GM12891 (cell line): Measurements from ENCODE around the gene CP.
"Not testable (repeated sequence)": the region's sequence is repeated elsewhere in the genome, so short reads cannot be mapped to it uniquely, and the experiment has no call there.

Experiments used
- DNase-seq: peaks from one replicate; pipeline ENCODE4 v3.0.0; 2011; ENCODE audit warnings: low spot score; ENCODE audit not compliant: insufficient read length
- FAIRE-seq: peaks from 2 replicates; lab custom pipeline; 2011; peaks lifted over from hg19 to GRCh38; lab: Jason Lieb, UNC
- PAX5 ChIP-seq: IDR thresholded peaks from 2 replicates; pipeline ENCODE4 v1.6.1; 2011; ENCODE audit warnings: low read length, moderate library complexity, mild to moderate bottlenecking; ENCODE audit not compliant: insufficient read depth, severe bottlenecking
- POLR2A ChIP-seq: IDR thresholded peaks from 2 replicates; pipeline ENCODE4 v1.6.1; 2011; ENCODE audit warnings: low read depth, low read length, control low read depth
- POLR2AphosphoS5 ChIP-seq: IDR thresholded peaks from 2 replicates; pipeline ENCODE4 v1.6.1; 2011; ENCODE audit warnings: low read depth, low read length, control low read depth
- POU2F2 ChIP-seq: IDR thresholded peaks from 2 replicates; pipeline ENCODE4 v1.6.1; 2011; ENCODE audit warnings: low read depth, mild to moderate bottlenecking, control low read depth, low read length, moderate library complexity
- SPI1 ChIP-seq: IDR thresholded peaks from 2 replicates; pipeline ENCODE4 v1.6.1; 2011; ENCODE audit warnings: low read depth, low read length, control low read depth
- TAF1 ChIP-seq: IDR thresholded peaks from 2 replicates; pipeline ENCODE4 v1.6.1; 2011; ENCODE audit warnings: low read depth, low read length, control low read depth

The CP gene

GRCh38 chr3:149207475-149207874, 14.2 kb downstream of the CP start:
- no peak for FAIRE-seq
- no peak for DNase-seq
- no peak for TF ChIP-seq TAF1
- TF ChIP-seq SPI1: no peak

- TF ChIP-seq SPI1 (no peak), TAF1 (no peak)
- DNase-seq (no peak), FAIRE-seq (peak; percentile 61)
These were observed 17.1 kb downstream of the CP start for GRCh38 chr3:149204390-149204991.

- peak; percentile 87 for FAIRE-seq
- TF ChIP-seq SPI1: peak; percentile 72
- TF ChIP-seq POLR2AphosphoS5: no peak
- no peak for TF ChIP-seq POLR2A
- TF ChIP-seq POU2F2: no peak
- DNase-seq: peak; percentile 29
These were observed 17.9 kb downstream of the CP start for GRCh38 chr3:149203758-149204157.

GRCh38 chr3:149199474-149199873, 22.2 kb downstream of the CP start:
- FAIRE-seq (no peak), DNase-seq (no peak)
- TF ChIP-seq POLR2A (no peak), POLR2AphosphoS5 (no peak), POU2F2 (no peak), SPI1 (no peak), PAX5 (no peak), TAF1 (no peak)

- DNase-seq: no peak
- TF ChIP-seq TAF1 (no peak), POU2F2 (no peak), POLR2AphosphoS5 (no peak), SPI1 (no peak), PAX5 (no peak), POLR2A (no peak)
- no peak for FAIRE-seq
These were observed 23.0 kb downstream of the CP start for GRCh38 chr3:149198611-149199010.

GRCh38 chr3:149197669-149198068, 24.0 kb downstream of the CP start:
- DNase-seq: no peak
- TF ChIP-seq POLR2A (no peak), TAF1 (no peak), POLR2AphosphoS5 (no peak), POU2F2 (no peak), SPI1 (no peak), PAX5 (no peak)
- peak; percentile 5 for FAIRE-seq

GRCh38 chr3:149196805-149197592, 24.6 kb downstream of the CP start:
- DNase-seq, FAIRE-seq: not testable (repeated sequence)

- no peak for TF ChIP-seq POLR2AphosphoS5
- no peak for TF ChIP-seq PAX5
- no peak for TF ChIP-seq POU2F2
- TF ChIP-seq TAF1: no peak
- no peak for TF ChIP-seq POLR2A
- DNase-seq: no peak
- FAIRE-seq: no peak
These were observed 26.4 kb downstream of the CP start for GRCh38 chr3:149195221-149195620.

GRCh38 chr3:149188494-149188893, 33.1 kb downstream of the CP start:
- DNase-seq (no peak), FAIRE-seq (no peak)
- TF ChIP-seq TAF1 (no peak), POU2F2 (no peak), SPI1 (no peak), PAX5 (no peak), POLR2AphosphoS5 (no peak), POLR2A (no peak)

GRCh38 chr3:149186721-149187120, 34.9 kb downstream of the CP start:
- TF ChIP-seq TAF1 (no peak), POLR2A (no peak), POLR2AphosphoS5 (no peak), SPI1 (no peak), PAX5 (no peak), POU2F2 (no peak)
- no peak for FAIRE-seq
- DNase-seq: no peak
